Activated naive CD4-positive, alpha-beta T cell treated with anti-CD3 and anti-CD28 coated beads, Interleukin-2, amount 50 U/mL, for 24 hours (primary cell): ENCODE measurements around the gene SPATA21.
"Not testable (repeated sequence)": the region's sequence is repeated elsewhere in the genome, so short reads cannot be mapped to it uniquely, and the experiment has no call there.

Source experiments
- H3K27ac Mint-ChIP-seq: one replicate; pipeline ENCODE4 v1.8.0; 2021; ENCODE audit warnings: mild to moderate bottlenecking, mixed read lengths
- H3K27me3 Mint-ChIP-seq: one replicate; pipeline ENCODE4 v1.8.0; 2021; ENCODE audit warnings: mixed read lengths
- H3K36me3 Mint-ChIP-seq: one replicate; pipeline ENCODE4 v1.8.0; 2021; ENCODE audit warnings: mixed read lengths
- H3K4me1 Mint-ChIP-seq: one replicate; pipeline ENCODE4 v1.8.0; 2021; ENCODE audit warnings: mixed read lengths
- H3K4me3 Mint-ChIP-seq: one replicate; pipeline ENCODE4 v1.8.0; 2021; ENCODE audit warnings: mild to moderate bottlenecking, mixed read lengths
- H3K9me3 Mint-ChIP-seq: one replicate; pipeline ENCODE4 v1.8.0; 2021; ENCODE audit warnings: mixed read lengths

Gene SPATA21, protein sequence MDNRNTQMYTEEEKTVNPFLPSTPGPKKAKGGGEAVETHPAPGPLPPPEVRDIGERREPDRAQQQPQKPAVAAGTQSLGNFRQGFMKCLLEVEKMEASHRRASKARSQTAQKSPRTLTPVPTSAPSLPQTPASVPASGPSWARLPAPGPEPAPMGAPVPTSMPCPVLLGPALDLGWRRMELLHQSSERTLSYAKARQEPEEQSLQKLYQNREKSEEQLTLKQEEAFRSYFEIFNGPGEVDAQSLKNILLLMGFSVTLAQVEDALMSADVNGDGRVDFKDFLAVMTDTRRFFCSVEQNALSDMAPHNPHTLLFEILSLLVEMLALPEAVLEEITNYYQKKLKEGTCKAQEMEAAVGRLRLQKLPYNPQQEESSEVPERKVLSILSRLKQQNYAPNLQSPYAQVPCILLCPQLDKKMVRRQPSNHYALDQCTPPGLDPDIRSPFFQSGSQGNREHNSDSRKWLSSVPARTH

DNA sequence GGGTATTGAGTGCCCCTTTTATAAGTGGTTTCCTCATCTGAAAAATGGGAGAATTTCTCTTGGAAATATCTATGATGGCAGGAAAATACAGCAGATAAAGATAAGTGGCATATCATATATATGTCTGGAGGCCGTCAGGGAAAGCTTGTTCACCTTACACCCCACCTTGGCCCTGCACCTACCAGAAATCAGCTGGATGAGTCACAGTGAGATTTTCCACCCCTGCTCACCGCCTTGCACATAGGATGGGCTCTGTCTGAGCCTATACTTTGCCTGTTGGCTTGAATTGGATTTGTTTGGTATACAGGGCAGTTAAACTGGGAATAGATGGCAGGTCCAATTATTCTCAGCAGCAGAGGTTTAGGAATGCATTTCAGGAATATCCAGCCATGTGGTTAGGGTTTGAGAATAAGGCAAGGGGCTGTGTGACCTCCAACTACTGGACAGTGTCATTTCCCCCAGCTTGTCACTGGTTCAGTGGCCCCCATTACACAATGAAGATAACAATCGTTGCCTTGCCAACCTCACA, at the start of gene SPATA21:
Gene SPATA21, minus strand, starts transcription at position 479 of the 529 bp plus-strand sequence. CDS start 6,053 bp downstream, outside the sequence.
- Mint-ChIP-seq H3K9me3 (no peaks in the 10 kb centered on the region), H3K4me3 (no peak within 1 kb of the TSS), H3K36me3 (no peaks in the 10 kb centered on the region), H3K27me3 (no peaks in the 10 kb centered on the region), H3K27ac (no peak within 1 kb of the TSS), H3K4me1 (peaks cover 16% of the 10 kb centered on the region)

- H3K4me1 Mint-ChIP-seq, H3K27ac Mint-ChIP-seq, H3K4me3 Mint-ChIP-seq, H3K36me3 Mint-ChIP-seq, H3K27me3 Mint-ChIP-seq, H3K9me3 Mint-ChIP-seq: not testable (repeated sequence)
Observed at GRCh38 chr1:16487011-16487410, 49.8 kb upstream of the SPATA21 start.

DNA sequence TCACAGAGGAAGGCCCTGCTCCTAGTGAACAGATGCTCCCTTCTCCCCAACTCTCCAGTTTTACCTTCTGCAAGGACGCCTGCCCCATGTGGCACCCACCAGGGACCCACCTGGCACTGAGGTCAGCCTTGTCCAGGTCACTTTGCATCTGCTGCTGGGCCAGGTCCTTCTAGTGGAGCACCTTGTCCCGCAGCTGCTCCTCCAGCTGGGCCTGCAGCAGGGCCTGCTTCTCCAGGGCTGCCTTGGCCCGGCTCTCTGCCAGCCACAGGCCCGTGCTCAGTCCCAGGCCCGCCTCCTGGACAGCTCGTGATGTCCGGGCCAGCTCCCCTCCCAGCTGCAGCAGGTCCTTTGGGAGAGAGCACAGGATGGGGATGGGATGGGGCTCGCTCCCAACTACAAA, 49.1 kb upstream of the SPATA21 start:
- not testable (repeated sequence) for H3K27ac Mint-ChIP-seq, H3K36me3 Mint-ChIP-seq

DNA sequence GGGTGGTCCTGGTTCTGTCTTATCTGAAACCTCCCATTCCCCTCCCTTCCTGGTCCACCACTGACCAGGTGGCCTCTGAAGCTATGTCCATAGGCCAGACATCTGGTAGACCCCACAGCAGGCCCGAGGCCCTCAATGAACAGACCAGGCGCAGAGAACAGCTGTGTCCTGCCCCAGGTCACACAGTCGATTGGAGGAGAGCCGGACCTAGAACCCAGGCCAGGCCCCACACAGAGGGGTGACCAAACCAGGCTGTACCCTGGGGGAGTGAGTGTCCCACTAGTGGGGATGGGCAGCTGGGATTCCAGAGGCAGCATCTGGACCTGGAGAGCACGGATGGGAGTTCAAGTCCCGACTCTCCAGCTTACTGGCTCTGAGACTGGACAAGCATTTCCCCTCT, 47.7 kb upstream of the SPATA21 start:
- Mint-ChIP-seq H3K27me3 (no peaks in the 10 kb centered on the region), H3K27ac (no peak overlapping the region), H3K9me3 (no peaks in the 10 kb centered on the region), H3K4me3 (no peak overlapping the region), H3K36me3 (no peaks in the 10 kb centered on the region), H3K4me1 (no peaks in the 10 kb centered on the region)

More for the DNA sequence above, 49.1 kb upstream of the SPATA21 start:
- not testable (repeated sequence) for H3K4me3 Mint-ChIP-seq, H3K27me3 Mint-ChIP-seq, H3K4me1 Mint-ChIP-seq, H3K9me3 Mint-ChIP-seq

- H3K4me3 Mint-ChIP-seq, result no peak overlapping the region
- H3K27me3 Mint-ChIP-seq, result no peaks in the 10 kb centered on the region
- no peaks in the 10 kb centered on the region for H3K4me1 Mint-ChIP-seq
- H3K36me3 Mint-ChIP-seq, result no peaks in the 10 kb centered on the region
- no peaks in the 10 kb centered on the region for H3K9me3 Mint-ChIP-seq
- H3K27ac Mint-ChIP-seq, result no peak overlapping the region
Observed at GRCh38 chr1:16484501-16484835, 47.2 kb upstream of the SPATA21 start.

DNA sequence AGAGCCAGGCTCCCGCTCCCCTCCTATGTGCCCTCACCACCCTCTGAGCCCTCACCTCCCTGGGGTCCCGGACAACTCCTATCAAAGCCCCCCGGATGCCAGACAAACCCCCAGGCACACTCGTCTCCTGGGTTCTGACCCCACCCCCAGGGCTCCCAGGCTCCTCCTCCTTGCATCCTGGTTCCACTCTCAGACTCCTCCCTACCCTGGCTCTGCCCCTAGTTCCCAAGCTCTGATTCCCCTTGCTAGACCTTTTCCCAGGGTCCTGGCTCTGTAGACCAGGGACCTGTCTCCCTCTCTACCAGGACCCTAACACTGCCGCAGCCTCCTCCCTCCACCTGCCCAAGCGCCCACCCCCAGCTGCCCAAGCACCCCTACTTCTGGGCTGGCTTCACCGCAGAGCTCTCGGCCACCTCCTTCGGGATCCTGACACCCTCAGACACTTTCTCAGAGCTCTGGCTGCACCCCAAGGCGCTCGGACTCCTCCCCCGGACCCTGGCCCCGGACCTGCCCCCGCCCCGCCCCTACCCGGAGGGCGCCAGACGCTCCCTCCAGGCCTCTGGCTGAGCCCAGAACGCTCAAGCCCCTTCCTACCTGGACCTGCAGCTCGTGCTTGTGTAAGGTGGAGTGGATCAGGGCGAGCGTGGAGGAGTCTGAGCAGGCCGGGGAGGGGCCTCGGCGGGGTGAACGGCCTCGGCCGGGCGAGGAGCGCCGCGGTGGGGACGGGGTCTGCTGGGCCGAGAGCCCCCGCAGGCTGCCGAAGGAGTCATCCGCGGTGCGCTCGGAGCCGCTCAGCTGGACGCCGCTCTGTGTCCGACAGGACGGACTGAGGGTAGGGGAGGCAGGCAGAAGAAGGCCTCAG, 46.6 kb upstream of the SPATA21 start:
- H3K27ac Mint-ChIP-seq, H3K4me1 Mint-ChIP-seq, H3K9me3 Mint-ChIP-seq, H3K27me3 Mint-ChIP-seq, H3K4me3 Mint-ChIP-seq, H3K36me3 Mint-ChIP-seq: not testable (repeated sequence)

GRCh38 chr1:16483146-16483545, 45.9 kb upstream of the SPATA21 start:
- H3K27me3 Mint-ChIP-seq, H3K36me3 Mint-ChIP-seq, H3K27ac Mint-ChIP-seq, H3K4me1 Mint-ChIP-seq, H3K9me3 Mint-ChIP-seq, H3K4me3 Mint-ChIP-seq: not testable (repeated sequence)

DNA sequence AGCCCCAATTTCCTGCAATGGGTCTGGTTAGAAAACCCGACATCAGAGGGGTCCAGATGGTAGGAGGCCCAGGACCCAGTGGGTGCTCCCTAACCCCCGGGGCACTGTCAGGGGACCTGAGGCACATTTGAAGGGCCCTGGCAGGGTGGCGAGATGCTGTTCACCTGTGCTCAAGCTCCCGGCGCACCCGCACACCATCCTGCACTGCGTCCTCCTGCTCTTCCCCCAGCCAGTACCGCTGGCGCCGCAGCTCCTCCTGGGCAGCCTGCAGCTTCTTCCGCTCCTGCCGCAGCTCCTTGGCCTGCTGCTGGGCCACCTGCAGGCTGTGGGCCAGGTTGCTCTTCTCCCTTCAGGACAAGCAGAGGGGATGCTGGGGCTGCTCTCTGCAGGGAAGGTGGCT, 40.9 kb upstream of the SPATA21 start:
- Mint-ChIP-seq H3K36me3 (peaks cover 5% of the 10 kb centered on the region), H3K4me3 (no peak overlapping the region), H3K4me1 (peaks cover 7% of the 10 kb centered on the region), H3K27ac (no peak overlapping the region), H3K9me3 (no peaks in the 10 kb centered on the region), H3K27me3 (no peaks in the 10 kb centered on the region)

- H3K36me3 Mint-ChIP-seq, H3K27ac Mint-ChIP-seq: not testable (repeated sequence)
Observed at GRCh38 chr1:16475771-16476770, 38.8 kb upstream of the SPATA21 start.

GRCh38 chr1:16474891-16475290, 37.7 kb upstream of the SPATA21 start:
- H3K4me3 Mint-ChIP-seq, H3K27ac Mint-ChIP-seq, H3K36me3 Mint-ChIP-seq, H3K9me3 Mint-ChIP-seq, H3K27me3 Mint-ChIP-seq: not testable (repeated sequence)
- peaks cover 19% of the 10 kb centered on the region for H3K4me1 Mint-ChIP-seq

More at GRCh38 chr1:16475771-16476770, 38.8 kb upstream of the SPATA21 start:
- not testable (repeated sequence) for H3K4me3 Mint-ChIP-seq, H3K9me3 Mint-ChIP-seq, H3K27me3 Mint-ChIP-seq
- H3K4me1 Mint-ChIP-seq, result peaks cover 18% of the 10 kb centered on the region

DNA sequence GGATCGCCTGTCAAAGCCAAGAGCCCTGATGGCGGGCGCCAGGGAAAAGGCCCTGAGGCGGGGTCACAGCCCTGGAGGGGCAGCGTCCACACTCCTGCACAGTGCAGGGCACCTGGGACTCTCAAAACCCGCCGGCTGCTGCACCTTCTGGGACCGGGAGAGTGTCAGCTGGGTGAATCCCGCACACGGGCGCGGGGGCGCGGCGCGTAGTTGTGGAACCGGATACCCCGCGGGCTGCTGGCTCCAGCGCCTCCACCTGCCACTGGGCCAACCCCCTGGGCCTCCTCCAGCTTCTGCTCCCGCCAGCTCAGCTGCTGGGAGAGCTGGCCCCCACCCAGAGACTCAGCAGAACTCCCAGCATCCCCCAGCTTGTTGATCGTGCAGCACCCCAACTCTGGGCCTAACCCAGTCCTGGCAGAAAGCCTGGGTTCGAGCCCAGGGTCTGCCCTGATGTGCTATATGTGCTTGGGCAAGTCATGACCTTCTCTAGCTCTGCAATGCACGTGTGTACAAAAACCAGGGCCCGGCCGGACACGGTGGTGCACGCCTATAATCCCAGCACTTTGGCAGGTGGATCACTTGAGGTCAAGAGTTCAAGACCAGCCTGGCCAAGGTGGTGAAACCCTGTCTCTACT, 37.1 kb upstream of the SPATA21 start:
- peaks cover 10% of the 10 kb centered on the region for H3K36me3 Mint-ChIP-seq
- H3K27ac Mint-ChIP-seq, result no peak overlapping the region
- no peak overlapping the region for H3K4me3 Mint-ChIP-seq
- H3K4me1 Mint-ChIP-seq, result peaks cover 25% of the 10 kb centered on the region
- H3K9me3 Mint-ChIP-seq, result no peaks in the 10 kb centered on the region
- H3K27me3 Mint-ChIP-seq, result no peaks in the 10 kb centered on the region

GRCh38 chr1:16468558-16468957, 31.3 kb upstream of the SPATA21 start:
- H3K36me3 Mint-ChIP-seq, result peaks cover 12% of the 10 kb centered on the region
- H3K27ac Mint-ChIP-seq, result no peak overlapping the region
- H3K4me1 Mint-ChIP-seq, result peaks cover 28% of the 10 kb centered on the region
- H3K27me3 Mint-ChIP-seq, result no peaks in the 10 kb centered on the region
- no peaks in the 10 kb centered on the region for H3K9me3 Mint-ChIP-seq
- H3K4me3 Mint-ChIP-seq, result no peak overlapping the region

GRCh38 chr1:16464917-16465625, 27.8 kb upstream of the SPATA21 start:
- Mint-ChIP-seq H3K4me1 (peaks cover 15% of the 10 kb centered on the region), H3K4me3 (no peak overlapping the region), H3K27me3 (no peaks in the 10 kb centered on the region), H3K36me3 (peaks cover 11% of the 10 kb centered on the region), H3K9me3 (no peaks in the 10 kb centered on the region), H3K27ac (no peak overlapping the region)

DNA sequence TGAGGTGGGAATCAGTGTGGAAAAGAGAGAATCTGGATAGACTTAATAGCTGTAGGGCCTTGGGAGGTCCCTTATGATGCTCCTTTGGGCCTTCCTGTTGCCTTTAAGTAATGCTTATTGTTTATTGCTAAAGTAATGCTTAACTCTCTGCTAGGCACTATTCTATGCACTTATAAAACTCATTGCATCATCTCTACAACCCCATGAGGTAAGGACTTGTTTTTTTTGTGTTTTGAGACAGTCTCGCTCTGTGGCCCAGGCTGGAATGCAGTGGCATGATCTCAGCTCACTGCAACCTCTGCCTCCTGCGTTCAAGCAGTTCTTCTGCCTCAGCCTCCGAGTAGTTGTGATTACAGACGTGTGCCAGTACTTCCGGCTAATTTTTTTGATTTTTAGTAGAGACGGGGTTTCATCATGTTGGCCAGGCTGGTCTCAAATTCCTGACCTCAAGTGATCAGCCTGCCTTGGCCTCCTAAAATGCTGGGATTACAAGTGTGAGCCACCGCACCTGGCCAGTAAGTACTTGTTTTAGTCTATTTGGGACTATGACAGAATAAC, 25.6 kb upstream of the SPATA21 start:
- no peaks in the 10 kb centered on the region for H3K27me3 Mint-ChIP-seq
- H3K4me3 Mint-ChIP-seq, result no peak overlapping the region
- H3K27ac Mint-ChIP-seq, result peak overlapping the region; percentile 46
- no peaks in the 10 kb centered on the region for H3K9me3 Mint-ChIP-seq
- H3K4me1 Mint-ChIP-seq, result peaks cover 4% of the 10 kb centered on the region
- H3K36me3 Mint-ChIP-seq, result peaks cover 6% of the 10 kb centered on the region
